Activated B cell treated with CpG ODN at 0.5 μM for 24 hours (primary cell): Measurements from ENCODE around the gene PM20D1. TPM values are rescaled to one million over a fixed set of nuclear protein-coding genes. Genes with fewer than 3 reads are reported as not detected.
"Not testable (repeated sequence)": the region's sequence is repeated elsewhere in the genome, so short reads cannot be mapped to it uniquely, and the experiment has no call there.

Experiments
- ATAC-seq: fragments of 200-7000 bp; cut with Tn5 transposase; one replicate; pipeline ENCODE4 v1.10.0; 2021; ENCODE audit warnings: low read depth, mild to moderate bottlenecking, moderate library complexity
- CTCF ChIA-PET: fragments of 350-600 bp; sonication (Branson Sonifier 250); formaldehyde crosslinking; loops from one replicate; lab custom pipeline; 2021; ENCODE audit warnings: antibody characterized with exemption; lab: Charles Lee
- POLR2A ChIA-PET: fragments of 350-600 bp; sonication (Branson Sonifier 250); formaldehyde crosslinking; loops from one replicate; lab custom pipeline; 2021; ENCODE audit warnings: antibody characterized with exemption; lab: Charles Lee
- DNase-seq: peaks from one replicate; pipeline ENCODE4 v3.0.0; 2022
- H3K27ac Mint-ChIP-seq: one replicate; pipeline ENCODE4 v1.8.0; 2020; ENCODE audit warnings: mixed read lengths
- H3K27me3 Mint-ChIP-seq: one replicate; pipeline ENCODE4 v1.8.0; 2021; ENCODE audit warnings: mixed read lengths
- H3K36me3 Mint-ChIP-seq: one replicate; pipeline ENCODE4 v1.8.0; 2021; ENCODE audit warnings: low read depth, mixed read lengths
- H3K4me1 Mint-ChIP-seq: one replicate; pipeline ENCODE4 v1.8.0; 2021; ENCODE audit warnings: mixed read lengths
- H3K4me3 Mint-ChIP-seq: one replicate; pipeline ENCODE4 v1.8.0; 2020; ENCODE audit warnings: mild to moderate bottlenecking, mixed read lengths
- H3K9me3 Mint-ChIP-seq: one replicate; pipeline ENCODE4 v1.8.0; 2020; ENCODE audit warnings: mixed read lengths
- CTCF ChIP-seq: fragments of 200-600 bp; IDR thresholded peaks from one replicate; pipeline ENCODE4 v1.8.0; 2022; ENCODE audit warnings: antibody characterized with exemption, mild to moderate bottlenecking
- intact Hi-C: fragments of 100-400 bp; cut with micrococcal nuclease; formaldehyde crosslinking; loops from one replicate; pipeline ENCODE4 v1.15.1; 2024
- total RNA-seq: library from RNA; stranded (reverse); gene quantifications from 2 replicates; pipeline ENCODE4 v1.2.3, GENCODE V29; 2022

PM20D1 gene
- total RNA-seq, 1 donor from 2014 or later, result 2.1 TPM

GRCh38 chr1:205861540-205861939 is 11.6 kb upstream of the PM20D1 start:
- ChIA-PET POLR2A (no interaction called here), CTCF (no interaction called here)
- Mint-ChIP-seq H3K4me1 (peaks cover 33% of the 10 kb centered on the region), H3K36me3 (peaks cover under 1% of the 10 kb centered on the region), H3K9me3 (peaks cover 4% of the 10 kb centered on the region), H3K27me3 (no peaks in the 10 kb centered on the region), H3K4me3 (no peak overlapping the region), H3K27ac (no peak overlapping the region)
- no peak for TF ChIP-seq CTCF
- intact Hi-C loops, result no loop called here
- DNase-seq (no peak), ATAC-seq (no peak)

- DNase-seq (no peak), ATAC-seq (no peak)
- Mint-ChIP-seq H3K36me3 (peaks cover 3% of the 10 kb centered on the region), H3K9me3 (peaks cover 15% of the 10 kb centered on the region), H3K4me1 (peaks cover 33% of the 10 kb centered on the region), H3K4me3 (peak overlapping the region; percentile 21), H3K27ac (peak overlapping the region; percentile 19), H3K27me3 (no peaks in the 10 kb centered on the region)
- POLR2A ChIA-PET, result interaction anchor here (0.6 to 2.2 kb wide), 3 partner anchors 8 to 181 kb away, joined by 3 to 6 read pairs (median 4); partner anchors contain the start of genes PM20D1 and SLC41A1
- no peak for TF ChIP-seq CTCF
- CTCF ChIA-PET, result interaction anchor here (0.8 to 1.6 kb wide), 4 partner anchors 60 to 199 kb away, joined by 3 to 7 read pairs (median 4); no protein-coding TSS in a partner anchor
- intact Hi-C loops, result loop anchor here (1.0 kb wide), 1 partner anchor 67 kb away; no protein-coding TSS in a partner anchor
Observed at GRCh38 chr1:205858141-205858961, 8.4 kb upstream of the PM20D1 start.

GRCh38 chr1:205857501-205857900 is 7.6 kb upstream of the PM20D1 start:
- DNase-seq, H3K4me3 Mint-ChIP-seq, CTCF ChIA-PET, H3K27me3 Mint-ChIP-seq, intact Hi-C loops, H3K36me3 Mint-ChIP-seq, ATAC-seq, POLR2A ChIA-PET: not testable (repeated sequence)
- Mint-ChIP-seq H3K27ac (peak overlapping the region; percentile 19), H3K4me1 (peaks cover 33% of the 10 kb centered on the region), H3K9me3 (peaks cover 15% of the 10 kb centered on the region)

GRCh38 chr1:205856433-205856832 is 6.5 kb upstream of the PM20D1 start:
- TF ChIP-seq CTCF, result no peak
- no peak overlapping the region for H3K27ac Mint-ChIP-seq
- ATAC-seq (no peak), DNase-seq (no peak)
- intact Hi-C loops, result no loop called here
- H3K4me3 Mint-ChIP-seq, result no peak overlapping the region
- H3K27me3 Mint-ChIP-seq, result no peaks in the 10 kb centered on the region
- CTCF ChIA-PET, result interaction anchor here (0.6 kb wide), 1 partner anchor 119 kb away, joined by 3 read pairs; no protein-coding TSS in a partner anchor
- peaks cover 3% of the 10 kb centered on the region for H3K36me3 Mint-ChIP-seq
- POLR2A ChIA-PET, result no interaction called here
- H3K9me3 Mint-ChIP-seq, result peaks cover 18% of the 10 kb centered on the region
- peaks cover 33% of the 10 kb centered on the region for H3K4me1 Mint-ChIP-seq

- peaks cover 25% of the 10 kb centered on the region for H3K4me1 Mint-ChIP-seq
Observed at GRCh38 chr1:205852969-205853368, 3.0 kb upstream of the PM20D1 start.

More at GRCh38 chr1:205852969-205853368, 3.0 kb upstream of the PM20D1 start:
- ChIA-PET CTCF (no interaction called here), POLR2A (interaction anchor here (1.0 kb wide), 1 partner anchor 61 kb away, joined by 3 read pairs; no protein-coding TSS in a partner anchor)
- intact Hi-C loops, result no loop called here
- Mint-ChIP-seq H3K27ac (no peak overlapping the region), H3K9me3 (peaks cover 18% of the 10 kb centered on the region), H3K4me3 (no peak overlapping the region), H3K27me3 (no peaks in the 10 kb centered on the region), H3K36me3 (peaks cover 5% of the 10 kb centered on the region)
- no peak for TF ChIP-seq CTCF
- DNase-seq (no peak), ATAC-seq (no peak)
